ENCODE data around the gene IMPG2. TPM values are rescaled to one million over a fixed set of nuclear protein-coding genes. Genes with fewer than 3 reads are reported as not detected.
A peak's percentile ranks its signal among the peaks of the same experiment; 100 is the strongest.

Gene IMPG2
- total and polyA plus RNA-seq, 2 experiments from 2014 or later: 0.12 to 0.33 TPM

- Histone ChIP-seq H3K4me3 (no peak overlapping the region), H3K9me3 (ENCODE audit: low read depth) (no peaks in the 10 kb centered on the region), H3K4me1 (ENCODE audit: low read depth) (no peaks in the 10 kb centered on the region), H3K36me3 (no peaks in the 10 kb centered on the region), H3K27me3 (no peaks in the 10 kb centered on the region), H3K27ac (no peak overlapping the region)
- peak in 1 of 2 donors; percentile 13 for DNase-seq (ENCODE audit: low read depth in 1 of 2, low spot score in 1 of 2)
- no peak for TF ChIP-seq CTCF (IDR thresholded peaks at IDR 0.05; ENCODE audit: low read depth, low read length)
Observed at GRCh38 chr3:101200461-101200860, 119.9 kb downstream of the IMPG2 start.

GRCh38 chr3:101195951-101196713, 124.2 kb downstream of the IMPG2 start:
- no peaks in the 10 kb centered on the region for H3K36me3 ChIP-seq

GRCh38 chr3:101194392-101194791, 126.0 kb downstream of the IMPG2 start:
- no peak for DNase-seq (ENCODE audit: low read depth in 1 of 2, low spot score in 1 of 2)
- Histone ChIP-seq H3K4me1 (ENCODE audit: low read depth) (no peaks in the 10 kb centered on the region), H3K9me3 (ENCODE audit: low read depth) (no peaks in the 10 kb centered on the region), H3K27me3 (no peaks in the 10 kb centered on the region), H3K36me3 (no peaks in the 10 kb centered on the region), H3K27ac (no peak overlapping the region), H3K4me3 (no peak overlapping the region)
- no peak for TF ChIP-seq CTCF (IDR thresholded peaks at IDR 0.05; ENCODE audit: low read depth, low read length)

More at GRCh38 chr3:101195951-101196713, 124.2 kb downstream of the IMPG2 start:
- Histone ChIP-seq H3K4me1 (ENCODE audit: low read depth) (no peaks in the 10 kb centered on the region), H3K27ac (no peak overlapping the region), H3K27me3 (no peaks in the 10 kb centered on the region), H3K9me3 (ENCODE audit: low read depth) (no peaks in the 10 kb centered on the region), H3K4me3 (no peak overlapping the region)
- peak; percentile 68 for TF ChIP-seq CTCF (IDR thresholded peaks at IDR 0.05; ENCODE audit: low read depth, low read length)
- peak; percentile 57 to 76 for DNase-seq (ENCODE audit: low read depth in 1 of 2, low spot score in 1 of 2)

- Histone ChIP-seq H3K36me3 (no peaks in the 10 kb centered on the region), H3K4me3 (no peak overlapping the region), H3K9me3 (ENCODE audit: low read depth) (no peaks in the 10 kb centered on the region), H3K4me1 (ENCODE audit: low read depth) (no peaks in the 10 kb centered on the region), H3K27ac (no peak overlapping the region), H3K27me3 (no peaks in the 10 kb centered on the region)
- peak in 1 of 2 donors; percentile 31 for DNase-seq (ENCODE audit: low read depth in 1 of 2, low spot score in 1 of 2)
- no peak for TF ChIP-seq CTCF (IDR thresholded peaks at IDR 0.05; ENCODE audit: low read depth, low read length)
Observed at GRCh38 chr3:101193957-101194356, 126.4 kb downstream of the IMPG2 start.

- H3K27ac ChIP-seq: no peak overlapping the region
- peak in 1 of 2 donors; percentile 34 for DNase-seq (ENCODE audit: low read depth in 1 of 2, low spot score in 1 of 2)
Observed at GRCh38 chr3:101189796-101190195, 130.6 kb downstream of the IMPG2 start.

More at GRCh38 chr3:101189796-101190195, 130.6 kb downstream of the IMPG2 start:
- H3K36me3 ChIP-seq: no peaks in the 10 kb centered on the region
- no peak for TF ChIP-seq CTCF (IDR thresholded peaks at IDR 0.05; ENCODE audit: low read depth, low read length)
- no peaks in the 10 kb centered on the region for H3K4me1 ChIP-seq (ENCODE audit: low read depth)
- no peaks in the 10 kb centered on the region for H3K27me3 ChIP-seq
- H3K4me3 ChIP-seq: no peak overlapping the region
- H3K9me3 ChIP-seq (ENCODE audit: low read depth): no peaks in the 10 kb centered on the region

All from cardiac muscle cell (in vitro differentiated cells and primary cell).